Muscle layer of duodenum (tissue), 2 donors: ENCODE data around the gene SPIN3.
"Not testable (repeated sequence)": the region's sequence is repeated elsewhere in the genome, so short reads cannot be mapped to it uniquely, and the experiment has no call there.

Experiments
- H3K27ac ChIP-seq: one replicate; pipeline ENCODE4 v1.7.0; 2013; ENCODE audit warnings: mild to moderate bottlenecking, low read length
- H3K27me3 ChIP-seq: one replicate; pipeline ENCODE4 v1.7.0; 2013; ENCODE audit warnings: low read depth, mild to moderate bottlenecking, control low read depth, low read length
- H3K36me3 ChIP-seq, 2 donors: one replicate each; pipeline ENCODE4 v1.7.0; 2013; ENCODE audit warnings: low read length in 2 of 2, control low read depth in 1 of 2, mild to moderate bottlenecking in 1 of 2; ENCODE audit not compliant: insufficient read depth in 2 of 2, control insufficient read depth in 1 of 2
- H3K4me1 ChIP-seq, 2 donors: one replicate each; pipeline ENCODE4 v1.7.0; 2013; ENCODE audit warnings: low read length in 2 of 2, mild to moderate bottlenecking in 2 of 2, control low read depth in 1 of 2, moderate library complexity in 1 of 2; ENCODE audit not compliant: insufficient read depth in 2 of 2, control insufficient read depth in 1 of 2
- H3K4me3 ChIP-seq, 2 donors: one replicate each; pipeline ENCODE4 v1.7.0; 2013; ENCODE audit warnings: low read length in 2 of 2, low read depth in 1 of 2, mild to moderate bottlenecking in 1 of 2
- H3K9me3 ChIP-seq, 2 donors: one replicate each; pipeline ENCODE4 v1.7.0; 2013; ENCODE audit warnings: low read length in 2 of 2, control low read depth in 1 of 2, mild to moderate bottlenecking in 1 of 2; ENCODE audit not compliant: control insufficient read depth in 1 of 2
- donor health status: healthy.

The SPIN3 gene

GRCh38 chrX:56995271-56995994, at the start of gene SPIN3:
Gene SPIN3 (minus strand): TSS chrX:56995541. CDS start chrX:56994947, 594 bp downstream.
- H3K27me3 ChIP-seq: no peaks in the 10 kb centered on the region

DNA sequence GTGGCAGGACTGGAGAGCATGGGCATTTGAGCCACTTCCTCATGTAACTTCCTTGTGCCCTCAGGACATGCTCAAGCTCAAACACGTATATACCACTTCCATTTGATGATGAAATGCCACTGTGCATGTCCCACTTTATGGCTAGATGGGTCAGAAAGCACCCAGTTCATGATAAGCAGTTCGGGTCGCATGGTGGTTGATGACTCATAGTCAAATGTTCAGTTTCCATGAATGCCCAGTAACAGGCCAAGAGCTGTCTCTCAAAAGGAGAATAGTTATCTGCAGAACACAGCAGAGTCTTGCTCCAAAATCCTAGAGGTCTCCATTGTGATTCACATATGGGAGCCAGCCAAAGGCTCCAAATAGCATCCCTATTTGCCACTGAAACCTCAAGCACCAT, 48.9 kb upstream of the SPIN3 start:
- H3K4me1 ChIP-seq: no peaks in the 10 kb centered on the region
- H3K4me3 ChIP-seq: no peak overlapping the region
- H3K27me3 ChIP-seq: no peaks in the 10 kb centered on the region
- H3K9me3 ChIP-seq: no peaks in the 10 kb centered on the region
- H3K36me3 ChIP-seq: no peaks in the 10 kb centered on the region
- no peak overlapping the region for H3K27ac ChIP-seq

More at GRCh38 chrX:56995271-56995994, at the start of gene SPIN3:
- no peaks in the 10 kb centered on the region for H3K9me3 ChIP-seq
- no peaks in the 10 kb centered on the region for H3K36me3 ChIP-seq
- peaks cover 3 to 12% of the 10 kb centered on the region in 2 donors for H3K4me1 ChIP-seq
- peak within 1 kb of the TSS; percentile 77 to 81 for H3K4me3 ChIP-seq
- peak within 1 kb of the TSS; percentile 31 for H3K27ac ChIP-seq

- H3K27me3 ChIP-seq, H3K9me3 ChIP-seq, H3K36me3 ChIP-seq, H3K4me1 ChIP-seq, H3K27ac ChIP-seq, H3K4me3 ChIP-seq: not testable (repeated sequence)
Measured at GRCh38 chrX:57037265-57037664, 41.9 kb upstream of the SPIN3 start.

- peak overlapping the region; percentile 77 to 81 for H3K4me3 ChIP-seq
- peaks cover 3 to 12% of the 10 kb centered on the region in 2 donors for H3K4me1 ChIP-seq
- H3K27ac ChIP-seq: no peak overlapping the region
- no peaks in the 10 kb centered on the region for H3K9me3 ChIP-seq
- no peaks in the 10 kb centered on the region for H3K27me3 ChIP-seq
- no peaks in the 10 kb centered on the region for H3K36me3 ChIP-seq
Measured at GRCh38 chrX:56994375-56995270, 718 bp downstream of the SPIN3 start.

DNA sequence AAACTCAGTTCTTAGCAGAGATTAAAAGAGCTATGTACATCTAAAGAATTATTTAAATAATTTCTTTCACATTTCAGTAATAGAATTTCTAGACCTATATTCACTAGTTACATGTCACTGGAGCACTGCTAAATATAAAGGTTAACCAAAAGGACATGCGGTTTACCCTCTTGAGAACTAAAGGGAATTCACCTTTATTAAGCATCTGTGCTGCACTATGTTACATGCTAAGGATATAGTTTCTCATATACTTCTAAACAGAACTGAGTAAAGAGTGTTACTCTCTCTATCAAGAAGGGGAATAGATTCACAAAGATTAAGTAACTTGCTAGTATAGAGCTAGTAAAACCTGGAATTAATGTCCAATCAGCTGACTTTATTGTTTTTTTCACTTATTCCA, 7.6 kb downstream of the SPIN3 start:
- no peak overlapping the region for H3K4me3 ChIP-seq
- H3K36me3 ChIP-seq: peaks cover 17 to 21% of the 10 kb centered on the region in 2 donors
- H3K4me1 ChIP-seq: peaks cover 0 to 5% of the 10 kb centered on the region in 2 donors
- no peaks in the 10 kb centered on the region for H3K27me3 ChIP-seq
- H3K27ac ChIP-seq: no peak overlapping the region
- no peaks in the 10 kb centered on the region for H3K9me3 ChIP-seq

DNA sequence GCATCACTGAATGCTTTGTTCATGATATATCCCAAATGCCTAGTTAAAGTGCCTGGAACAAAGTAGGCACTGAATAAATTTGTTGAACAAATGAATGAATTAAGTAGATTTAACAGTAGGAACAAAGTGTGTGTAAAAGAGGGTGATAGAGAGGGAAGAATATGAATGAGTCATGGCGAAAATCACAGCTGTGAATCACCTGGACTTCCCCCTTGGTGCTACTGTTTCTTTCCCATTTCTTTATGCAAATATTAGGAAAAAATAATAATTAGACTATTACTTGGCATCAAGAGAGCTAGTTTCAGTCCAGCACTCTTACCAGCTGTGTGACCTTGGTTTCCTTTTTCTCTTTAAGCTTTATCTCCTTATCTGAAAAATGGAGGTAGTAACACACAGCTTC, 9.2 kb downstream of the SPIN3 start:
- no peaks in the 10 kb centered on the region for H3K9me3 ChIP-seq
- no peaks in the 10 kb centered on the region for H3K4me1 ChIP-seq
- H3K27ac ChIP-seq: no peak overlapping the region
- H3K36me3 ChIP-seq: peaks cover 18 to 24% of the 10 kb centered on the region in 2 donors
- no peak overlapping the region for H3K4me3 ChIP-seq
- no peaks in the 10 kb centered on the region for H3K27me3 ChIP-seq

GRCh38 chrX:56978172-56978571, 17.2 kb downstream of the SPIN3 start:
- Histone ChIP-seq H3K27me3 (no peaks in the 10 kb centered on the region), H3K9me3 (no peaks in the 10 kb centered on the region), H3K4me1 (no peaks in the 10 kb centered on the region), H3K27ac (no peak overlapping the region), H3K36me3 (peaks cover 7 to 8% of the 10 kb centered on the region in 2 donors), H3K4me3 (no peak overlapping the region)

DNA sequence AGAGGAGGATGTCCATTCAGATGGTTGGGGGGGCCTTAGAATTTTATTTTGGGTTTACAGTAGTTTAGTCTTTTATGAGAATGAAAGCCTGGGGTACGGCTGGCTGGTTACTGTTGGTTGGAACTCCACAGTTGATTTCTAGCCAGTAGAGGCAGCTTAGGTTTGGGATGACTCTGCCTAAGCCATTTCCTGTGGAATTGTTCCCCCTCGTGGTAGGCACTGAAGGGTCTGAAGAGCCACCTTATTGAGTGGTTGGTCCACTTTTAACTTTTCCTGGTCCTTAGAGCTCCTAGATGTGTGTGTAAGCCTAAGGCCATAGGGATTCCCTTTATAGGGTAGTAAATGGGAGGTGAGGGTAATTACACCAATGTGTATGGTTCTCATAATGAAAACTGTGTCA, 19.7 kb downstream of the SPIN3 start:
- Histone ChIP-seq H3K27me3 (no peaks in the 10 kb centered on the region), H3K9me3 (no peaks in the 10 kb centered on the region), H3K27ac (no peak overlapping the region), H3K4me3 (no peak overlapping the region), H3K36me3 (peaks cover 0 to 3% of the 10 kb centered on the region in 2 donors), H3K4me1 (no peaks in the 10 kb centered on the region)

GRCh38 chrX:56974408-56974807, 20.9 kb downstream of the SPIN3 start:
- no peaks in the 10 kb centered on the region for H3K27me3 ChIP-seq
- H3K4me1 ChIP-seq: no peaks in the 10 kb centered on the region
- H3K9me3 ChIP-seq: no peaks in the 10 kb centered on the region
- H3K36me3 ChIP-seq: peaks cover 0 to 3% of the 10 kb centered on the region in 2 donors
- no peak overlapping the region for H3K4me3 ChIP-seq
- no peak overlapping the region for H3K27ac ChIP-seq

DNA sequence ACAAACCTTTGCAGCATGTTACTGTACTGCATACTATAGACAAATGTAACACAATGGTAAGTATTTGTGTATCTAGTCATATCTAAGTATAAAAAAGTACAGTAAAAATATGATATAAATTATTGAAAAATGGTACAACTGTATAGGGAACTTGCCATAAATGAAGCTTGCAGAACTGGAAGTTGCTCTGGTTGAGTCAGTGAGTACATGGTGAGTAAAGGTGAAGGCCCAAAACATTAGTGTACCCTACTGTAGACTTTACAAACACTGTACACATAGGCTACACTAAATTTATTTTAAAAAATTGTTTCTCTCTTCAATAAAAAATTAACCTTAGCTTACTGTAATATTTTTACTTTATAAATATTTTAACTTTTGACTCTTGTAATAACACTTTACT, 25.8 kb downstream of the SPIN3 start:
- H3K4me1 ChIP-seq: no peaks in the 10 kb centered on the region
- H3K27ac ChIP-seq: no peak overlapping the region
- no peaks in the 10 kb centered on the region for H3K9me3 ChIP-seq
- H3K27me3 ChIP-seq: no peaks in the 10 kb centered on the region
- H3K4me3 ChIP-seq: no peak overlapping the region
- H3K36me3 ChIP-seq: peaks cover 0 to 7% of the 10 kb centered on the region in 2 donors

DNA sequence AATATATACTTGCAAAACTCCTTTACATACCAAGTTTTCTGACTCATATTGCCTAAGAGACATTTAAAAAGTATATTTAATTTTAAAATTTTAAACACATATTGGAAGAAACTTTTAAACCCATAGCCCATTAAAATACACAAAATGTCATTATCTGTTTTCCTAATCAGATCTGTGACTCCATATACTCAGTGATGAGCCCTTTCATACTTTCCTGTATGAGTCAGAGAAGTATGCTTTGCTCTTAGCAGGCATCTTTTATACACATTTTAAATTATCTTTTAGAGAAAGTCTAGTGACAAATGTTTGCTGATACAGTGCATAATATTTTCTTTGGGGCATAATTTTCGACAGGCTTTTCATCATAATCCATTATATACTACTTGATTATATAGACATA, 26.4 kb downstream of the SPIN3 start:
- Histone ChIP-seq H3K36me3 (peaks cover 0 to 7% of the 10 kb centered on the region in 2 donors), H3K27me3 (no peaks in the 10 kb centered on the region)

More for the DNA sequence above, 26.4 kb downstream of the SPIN3 start:
- Histone ChIP-seq H3K4me3 (no peak overlapping the region), H3K4me1 (no peaks in the 10 kb centered on the region), H3K9me3 (no peaks in the 10 kb centered on the region), H3K27ac (no peak overlapping the region)
